ENCODE measurements around the gene GALNT1.
A peak's percentile ranks its signal among the peaks of the same experiment; 100 is the strongest.

The GALNT1 gene

GRCh38 chr18:35739778-35740177, 158.2 kb downstream of the GALNT1 start:
- Histone ChIP-seq H3K27me3 (no peaks in the 10 kb centered on the region), H3K4me3 (no peak overlapping the region), H3K36me3 (no peaks in the 10 kb centered on the region), H3K4me1 (no peaks in the 10 kb centered on the region), H3K4me2 (no peak overlapping the region), H4K20me1 (no peaks in the 10 kb centered on the region), H3K9me3 (peaks cover 5% of the 10 kb centered on the region; the same call in 1 of the 2 replicates), H3K9ac (no peak overlapping the region), H3K27ac (no peak overlapping the region)
- TF ChIP-seq Cebpa-rat (IDR thresholded peaks at IDR 0.05) = no peak

GRCh38 chr18:35740656-35741055, 159.1 kb downstream of the GALNT1 start:
- no peak overlapping the region for H3K27ac ChIP-seq
- H3K4me1 ChIP-seq = no peaks in the 10 kb centered on the region
- H3K36me3 ChIP-seq = no peaks in the 10 kb centered on the region
- H4K20me1 ChIP-seq = no peaks in the 10 kb centered on the region
- no peak overlapping the region for H3K4me2 ChIP-seq
- TF ChIP-seq Cebpa-rat (IDR thresholded peaks at IDR 0.05) = no peak
- H3K9me3 ChIP-seq = peaks cover 13% of the 10 kb centered on the region
- H3K9ac ChIP-seq = no peak overlapping the region
- no peaks in the 10 kb centered on the region for H3K27me3 ChIP-seq
- no peak overlapping the region for H3K4me3 ChIP-seq

- no peak for TF ChIP-seq Cebpa-rat (IDR thresholded peaks at IDR 0.05)
- no peak overlapping the region for H3K27ac ChIP-seq
These were observed 162.4 kb downstream of the GALNT1 start for GRCh38 chr18:35743916-35744315.

GRCh38 chr18:35745814-35746213, 164.3 kb downstream of the GALNT1 start:
- Histone ChIP-seq H3K4me3 (no peak overlapping the region), H3K4me2 (no peak overlapping the region), H3K4me1 (peaks cover 16% of the 10 kb centered on the region), H4K20me1 (no peaks in the 10 kb centered on the region), H3K9me3 (peaks cover 8% of the 10 kb centered on the region), H3K9ac (no peak overlapping the region), H3K27me3 (no peaks in the 10 kb centered on the region), H3K36me3 (no peaks in the 10 kb centered on the region), H3K27ac (no peak overlapping the region)
- TF ChIP-seq Cebpa-rat (IDR thresholded peaks at IDR 0.05) = no peak

More at GRCh38 chr18:35743916-35744315, 162.4 kb downstream of the GALNT1 start:
- Histone ChIP-seq H3K36me3 (no peaks in the 10 kb centered on the region), H3K4me3 (no peak overlapping the region), H3K4me1 (peaks cover 16% of the 10 kb centered on the region), H3K9me3 (peaks cover 13% of the 10 kb centered on the region), H3K9ac (no peak overlapping the region), H4K20me1 (no peaks in the 10 kb centered on the region), H3K27me3 (no peaks in the 10 kb centered on the region), H3K4me2 (no peak overlapping the region)

GRCh38 chr18:35746826-35747339, 165.3 kb downstream of the GALNT1 start:
- Histone ChIP-seq H3K36me3 (no peaks in the 10 kb centered on the region), H4K20me1 (no peaks in the 10 kb centered on the region), H3K4me2 (no peak overlapping the region), H3K27me3 (no peaks in the 10 kb centered on the region), H3K27ac (no peak overlapping the region), H3K4me1 (peaks cover 16% of the 10 kb centered on the region), H3K9me3 (peaks cover 8% of the 10 kb centered on the region), H3K4me3 (no peak overlapping the region), H3K9ac (no peak overlapping the region)
- no peak for TF ChIP-seq Cebpa-rat (IDR thresholded peaks at IDR 0.05)

GRCh38 chr18:35747894-35748472, 166.4 kb downstream of the GALNT1 start:
- Histone ChIP-seq H3K4me1 (peaks cover 16% of the 10 kb centered on the region), H3K4me3 (no peak overlapping the region), H3K36me3 (no peaks in the 10 kb centered on the region), H3K27ac (0 out of 2 replicates have a peak overlapping the region, but pooled peaks have one; percentile 11), H3K9me3 (peaks cover 8% of the 10 kb centered on the region), H4K20me1 (no peaks in the 10 kb centered on the region), H3K27me3 (no peaks in the 10 kb centered on the region), H3K9ac (no peak overlapping the region), H3K4me2 (peak overlapping the region; percentile 32)
- TF ChIP-seq Cebpa-rat (IDR thresholded peaks at IDR 0.05) = no peak

GRCh38 chr18:35749701-35750100, 168.2 kb downstream of the GALNT1 start:
- Histone ChIP-seq H4K20me1 (no peaks in the 10 kb centered on the region), H3K4me2 (no peak overlapping the region), H3K4me1 (peaks cover 16% of the 10 kb centered on the region), H3K27ac (no peak overlapping the region), H3K9ac (no peak overlapping the region), H3K27me3 (no peaks in the 10 kb centered on the region), H3K36me3 (no peaks in the 10 kb centered on the region), H3K9me3 (peaks cover 8% of the 10 kb centered on the region), H3K4me3 (no peak overlapping the region)
- no peak for TF ChIP-seq Cebpa-rat (IDR thresholded peaks at IDR 0.05)

GRCh38 chr18:35750929-35751328, 169.4 kb downstream of the GALNT1 start:
- Histone ChIP-seq H3K27ac (no peak overlapping the region), H3K9ac (no peak overlapping the region), H3K9me3 (no peaks in the 10 kb centered on the region), H4K20me1 (no peaks in the 10 kb centered on the region), H3K36me3 (no peaks in the 10 kb centered on the region), H3K4me3 (no peak overlapping the region), H3K27me3 (no peaks in the 10 kb centered on the region), H3K4me1 (peaks cover 16% of the 10 kb centered on the region), H3K4me2 (no peak overlapping the region)
- TF ChIP-seq Cebpa-rat (IDR thresholded peaks at IDR 0.05) = no peak

GRCh38 chr18:35753306-35753910, 171.9 kb downstream of the GALNT1 start:
- Histone ChIP-seq H3K4me1 (peaks cover 5% of the 10 kb centered on the region), H3K36me3 (no peaks in the 10 kb centered on the region), H3K9me3 (no peaks in the 10 kb centered on the region), H3K27ac (no peak overlapping the region), H3K9ac (no peak overlapping the region), H4K20me1 (no peaks in the 10 kb centered on the region), H3K27me3 (no peaks in the 10 kb centered on the region), H3K4me2 (no peak overlapping the region), H3K4me3 (no peak overlapping the region)
- TF ChIP-seq Cebpa-rat (IDR thresholded peaks at IDR 0.05) = no peak

- Histone ChIP-seq H3K9me3 (no peaks in the 10 kb centered on the region), H3K4me3 (no peak overlapping the region), H3K4me2 (no peak overlapping the region), H3K27ac (no peak overlapping the region), H3K4me1 (no peaks in the 10 kb centered on the region), H3K36me3 (no peaks in the 10 kb centered on the region), H4K20me1 (no peaks in the 10 kb centered on the region), H3K27me3 (no peaks in the 10 kb centered on the region), H3K9ac (no peak overlapping the region)
- no peak for TF ChIP-seq Cebpa-rat (IDR thresholded peaks at IDR 0.05)
These were observed 172.9 kb downstream of the GALNT1 start for GRCh38 chr18:35754464-35754863.

All from BLaER1 (cell line).